Measurements from ENCODE around the gene PCBP3. TPM values are rescaled to one million over a fixed set of nuclear protein-coding genes. Genes with fewer than 3 reads are reported as not detected.

PCBP3 gene
- total RNA-seq, 1 donor from 2014 or later = 4.6 TPM

- no peaks in the 10 kb centered on the region for H3K36me3 Mint-ChIP-seq
- H3K27ac ChIP-seq = no peak overlapping the region
- H3K36me3 ChIP-seq = no peaks in the 10 kb centered on the region
- no peaks in the 10 kb centered on the region for H3K79me2 ChIP-seq (ENCODE audit: low read depth)
- no peaks in the 10 kb centered on the region for H3K27me3 ChIP-seq
- no peak overlapping the region for H3K27ac Mint-ChIP-seq
- no peaks in the 10 kb centered on the region for H3K4me1 ChIP-seq
- H3K9me3 Mint-ChIP-seq = peaks cover 37% of the 10 kb centered on the region
- TF ChIP-seq CTCF (IDR thresholded peaks at IDR 0.05) = no peak
- no peak for TF ChIP-seq EZH2phosphoT487 (IDR thresholded peaks at IDR 0.05)
- TF ChIP-seq EZH2 (IDR thresholded peaks at IDR 0.05) = no peak
- H3K27me3 Mint-ChIP-seq (ENCODE audit: insufficient read depth, low read depth) = peaks cover 4% of the 10 kb centered on the region
- H3K4me1 Mint-ChIP-seq = no peaks in the 10 kb centered on the region
- DNase-seq (ENCODE audit: low spot score) = no peak
- H2AFZ ChIP-seq (replicated peaks) = no peak overlapping the region
- H3K4me3 ChIP-seq = no peak overlapping the region
- H3K4me2 ChIP-seq = no peak overlapping the region
- H4K20me1 ChIP-seq (ENCODE audit: low read depth) = no peaks in the 10 kb centered on the region
- H3K4me3 Mint-ChIP-seq = no peak overlapping the region
- no peak overlapping the region for H3K9ac ChIP-seq
- no peaks in the 10 kb centered on the region for H3F3A ChIP-seq (ENCODE audit: low read depth)
- H3K9me3 ChIP-seq (ENCODE audit: low read depth) = peaks cover 3% of the 10 kb centered on the region
Observed at GRCh38 chr21:45963232-45963570, 319.7 kb downstream of the PCBP3 start.

- no peak overlapping the region for H3K4me2 ChIP-seq
- H3F3A ChIP-seq (ENCODE audit: low read depth) = no peaks in the 10 kb centered on the region
- H3K9ac ChIP-seq = no peak overlapping the region
- H3K79me2 ChIP-seq (ENCODE audit: low read depth) = no peaks in the 10 kb centered on the region
- no peaks in the 10 kb centered on the region for H3K4me1 ChIP-seq
- H3K4me3 Mint-ChIP-seq = no peak overlapping the region
- H3K27ac ChIP-seq = no peak overlapping the region
- no peak overlapping the region for H3K27ac Mint-ChIP-seq
- H3K9me3 Mint-ChIP-seq = peaks cover 37% of the 10 kb centered on the region
- peaks cover 3% of the 10 kb centered on the region for H3K9me3 ChIP-seq (ENCODE audit: low read depth)
- no peaks in the 10 kb centered on the region for H3K27me3 ChIP-seq
- peaks cover 6% of the 10 kb centered on the region for H3K27me3 Mint-ChIP-seq (ENCODE audit: insufficient read depth, low read depth)
- H3K4me3 ChIP-seq = no peak overlapping the region
- TF ChIP-seq CTCF (IDR thresholded peaks at IDR 0.05) (no peak), EZH2phosphoT487 (IDR thresholded peaks at IDR 0.05) (no peak), EZH2 (IDR thresholded peaks at IDR 0.05) (no peak)
- H3K4me1 Mint-ChIP-seq = no peaks in the 10 kb centered on the region
- no peaks in the 10 kb centered on the region for H3K36me3 ChIP-seq
- no peaks in the 10 kb centered on the region for H4K20me1 ChIP-seq (ENCODE audit: low read depth)
- H2AFZ ChIP-seq (replicated peaks) = no peak overlapping the region
- DNase-seq (ENCODE audit: low spot score) = no peak
- H3K36me3 Mint-ChIP-seq = no peaks in the 10 kb centered on the region
Observed at GRCh38 chr21:45964649-45965048, 321.1 kb downstream of the PCBP3 start.

- Histone ChIP-seq H3K27ac (no peak overlapping the region), H3K9me3 (ENCODE audit: low read depth) (peaks cover 3% of the 10 kb centered on the region), H3K79me2 (ENCODE audit: low read depth) (no peaks in the 10 kb centered on the region), H3K36me3 (no peaks in the 10 kb centered on the region), H3K9ac (no peak overlapping the region), H3K27me3 (no peaks in the 10 kb centered on the region), H3K4me1 (no peaks in the 10 kb centered on the region), H3K4me3 (no peak overlapping the region), H3F3A (ENCODE audit: low read depth) (no peaks in the 10 kb centered on the region), H4K20me1 (ENCODE audit: low read depth) (no peaks in the 10 kb centered on the region), H2AFZ (replicated peaks) (no peak overlapping the region), H3K4me2 (no peak overlapping the region)
- H3K27ac Mint-ChIP-seq = peak overlapping the region; percentile 14
- no peaks in the 10 kb centered on the region for H3K36me3 Mint-ChIP-seq
- H3K4me3 Mint-ChIP-seq = no peak overlapping the region
- peaks cover 5% of the 10 kb centered on the region for H3K27me3 Mint-ChIP-seq (ENCODE audit: insufficient read depth, low read depth)
- no peak for DNase-seq (ENCODE audit: low spot score)
- peaks cover 5% of the 10 kb centered on the region for H3K4me1 Mint-ChIP-seq
- H3K9me3 Mint-ChIP-seq = peaks cover 36% of the 10 kb centered on the region
- no peak for TF ChIP-seq CTCF (IDR thresholded peaks at IDR 0.05)
- no peak for TF ChIP-seq EZH2 (IDR thresholded peaks at IDR 0.05)
- TF ChIP-seq EZH2phosphoT487 (IDR thresholded peaks at IDR 0.05) = no peak
Observed at GRCh38 chr21:45965084-45965809, 321.7 kb downstream of the PCBP3 start.
